ENCODE measurements around the gene TNP1.

Gene TNP1, protein sequence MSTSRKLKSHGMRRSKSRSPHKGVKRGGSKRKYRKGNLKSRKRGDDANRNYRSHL

DNA sequence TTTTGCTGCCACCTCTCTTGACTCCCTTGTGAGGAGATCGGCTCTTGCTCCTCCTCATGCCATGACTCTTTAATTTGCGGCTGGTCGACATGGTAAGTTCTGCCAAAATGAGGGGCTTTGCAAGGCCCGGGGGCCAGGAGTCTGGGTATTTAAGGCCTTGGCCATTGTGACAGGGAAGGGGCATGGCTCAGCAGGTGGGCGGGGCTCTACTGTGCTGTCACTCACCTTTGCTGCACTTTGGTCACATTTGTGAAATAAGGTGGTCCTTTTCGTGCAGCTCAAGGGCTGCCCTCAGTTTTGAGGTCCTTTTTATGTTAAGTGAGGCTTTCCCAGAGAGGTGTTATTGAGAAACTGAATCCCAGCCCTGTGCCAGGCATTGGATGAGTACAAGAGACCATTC lies at the start of gene TNP1:
Gene TNP1 (minus strand): TSS at position 121 of the 400 bp plus-strand sequence. CDS start 30 bp downstream, at position 91.
- DNase-seq: no peak

DNA sequence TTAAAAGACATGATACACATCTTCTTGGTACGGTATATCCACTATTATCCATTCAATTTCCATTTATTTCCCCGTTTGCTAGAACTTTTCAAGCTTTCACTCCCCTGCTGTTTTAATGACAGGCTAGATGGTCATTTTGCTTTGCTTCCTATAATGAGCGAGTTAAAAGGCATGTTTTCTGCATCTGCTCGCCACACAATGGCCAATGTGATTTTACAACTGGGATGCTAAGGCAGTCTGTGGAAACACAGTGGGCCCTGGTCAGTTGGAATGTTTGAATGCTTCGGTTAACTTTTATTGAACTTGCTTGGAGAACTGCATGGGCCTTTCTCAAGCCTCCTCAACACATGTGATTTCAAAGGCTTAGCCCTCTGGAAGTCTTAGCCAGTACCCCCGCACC lies 48.4 kb upstream of the TNP1 start:
- no peak for DNase-seq

DNA sequence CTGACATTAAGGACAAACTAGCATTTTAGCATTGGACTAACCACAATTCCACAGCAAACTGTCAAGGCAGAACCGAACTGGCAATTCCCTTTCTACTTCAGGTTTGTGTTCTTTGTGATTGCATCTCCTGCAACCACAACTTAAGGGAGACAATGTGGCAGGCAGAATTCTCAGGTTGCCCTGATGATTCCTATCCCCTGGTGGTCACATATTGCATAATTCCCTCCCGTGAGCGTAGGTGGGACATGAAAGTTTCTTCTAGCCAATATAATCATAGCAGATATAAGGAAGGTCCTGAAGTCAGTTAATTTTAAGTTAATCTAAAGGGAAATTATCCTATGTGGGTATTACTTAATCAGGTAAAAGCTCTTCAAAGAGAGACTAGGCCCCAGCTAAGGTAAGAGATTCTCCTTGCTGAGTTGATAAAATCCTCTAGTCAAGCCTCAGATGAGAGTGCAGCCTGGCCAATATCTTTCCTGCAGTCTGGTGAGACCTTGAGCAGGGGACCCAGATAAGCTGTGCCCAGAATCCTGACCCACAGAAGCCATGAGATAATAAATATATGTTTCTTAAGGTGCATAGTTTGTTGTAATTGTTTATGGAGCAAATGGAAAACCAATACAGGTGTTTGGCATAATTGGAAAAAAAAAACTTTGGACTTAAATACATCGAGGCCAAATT lies 45.9 kb upstream of the TNP1 start:
- no peak for DNase-seq

DNA sequence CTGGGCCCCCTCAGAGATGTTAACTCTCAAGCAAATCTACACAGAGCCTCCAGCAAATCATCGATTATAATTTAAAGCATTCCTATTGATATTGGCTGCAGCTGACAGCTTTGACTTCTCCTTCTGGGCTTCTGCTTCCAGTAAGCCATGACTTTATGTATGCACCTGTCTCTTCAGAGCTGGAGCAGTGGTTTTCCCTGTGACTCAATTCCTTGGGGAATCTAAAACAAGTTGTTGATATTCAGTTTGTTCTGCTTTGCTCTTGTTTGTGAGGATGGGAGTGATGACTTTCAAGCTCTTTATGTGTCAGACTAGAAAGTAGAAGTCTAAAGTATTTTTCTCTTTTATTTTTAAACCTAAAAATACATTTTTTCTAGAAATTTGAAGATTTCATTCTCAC lies 45.1 kb upstream of the TNP1 start:
- DNase-seq: no peak

DNA sequence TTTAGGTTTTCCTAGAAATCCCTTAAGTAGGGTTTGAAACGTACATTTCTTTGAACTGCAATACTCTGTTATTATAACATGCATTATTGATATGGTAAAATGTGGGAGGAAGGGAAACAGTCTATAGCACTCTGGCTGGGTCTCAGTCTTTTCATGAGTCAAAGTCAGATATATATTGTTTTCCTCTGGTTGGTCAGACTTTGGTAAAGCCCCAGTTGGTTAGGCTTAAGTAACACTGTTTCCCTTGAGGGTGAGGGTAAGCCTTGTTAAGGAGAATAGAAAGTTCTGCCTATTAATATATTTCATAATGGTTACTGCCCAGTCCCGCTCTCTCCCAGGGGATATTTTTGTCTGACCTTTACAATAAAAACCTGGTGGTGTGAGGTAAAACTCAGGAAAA lies 44.7 kb upstream of the TNP1 start:
- no peak for DNase-seq

DNA sequence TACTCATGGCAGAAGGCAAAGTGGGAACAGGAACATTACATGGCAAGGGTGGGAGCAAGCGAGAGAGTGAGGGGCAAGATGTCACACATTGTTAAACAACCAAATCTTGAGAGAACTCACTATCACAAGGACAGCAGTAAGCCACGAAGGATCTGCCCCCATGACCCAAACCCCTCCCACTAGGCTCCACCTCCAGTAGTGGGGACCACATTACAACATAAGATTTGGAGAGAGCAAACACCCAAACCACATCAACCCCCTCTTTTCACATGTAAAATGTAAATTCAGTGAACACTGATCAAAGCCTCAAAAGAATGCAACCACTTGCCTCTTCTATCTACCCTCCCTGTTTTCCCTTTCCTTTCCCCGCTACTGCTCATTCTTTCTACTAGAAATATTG lies 43.6 kb upstream of the TNP1 start:
- no peak for DNase-seq

DNA sequence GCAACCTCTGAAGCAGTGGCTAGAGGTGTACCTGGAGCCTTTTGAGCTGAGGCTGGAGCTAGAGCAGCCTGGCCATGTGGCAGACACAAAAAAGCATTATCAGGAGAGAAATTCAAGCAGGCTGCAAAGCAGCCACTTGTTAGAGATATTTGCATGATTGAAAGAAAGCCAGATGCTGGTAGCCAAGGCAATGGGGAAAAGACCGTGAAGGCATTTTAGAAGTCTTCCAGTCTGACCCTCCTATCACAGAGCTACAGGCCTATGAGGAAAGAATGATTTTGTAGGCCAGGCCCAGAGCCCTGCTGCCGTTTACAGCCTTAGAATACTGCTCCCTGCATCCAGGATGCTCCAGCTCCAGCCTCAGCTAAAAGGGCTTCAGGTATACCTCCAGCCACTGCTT lies 41.4 kb upstream of the TNP1 start:
- no peak for DNase-seq

DNA sequence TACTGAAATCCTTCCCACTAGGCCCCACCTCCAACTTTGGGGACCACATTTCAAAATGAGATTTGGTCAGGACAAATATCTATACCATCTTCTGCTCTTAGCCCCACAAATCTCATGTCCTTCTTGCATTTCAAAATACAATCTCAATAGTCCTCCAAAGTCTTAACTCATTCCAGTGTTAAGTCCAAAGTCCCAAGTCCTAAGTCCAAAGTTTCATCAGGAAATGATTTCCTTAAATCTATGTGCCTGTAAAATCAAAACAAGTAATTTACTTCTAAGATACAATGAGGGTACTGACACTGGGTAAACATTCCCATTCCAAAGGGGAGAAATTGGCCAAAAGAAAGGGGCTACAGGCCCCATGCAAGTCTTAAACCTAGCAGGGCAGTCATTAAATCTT lies 40.5 kb upstream of the TNP1 start:
- DNase-seq: no peak

DNA sequence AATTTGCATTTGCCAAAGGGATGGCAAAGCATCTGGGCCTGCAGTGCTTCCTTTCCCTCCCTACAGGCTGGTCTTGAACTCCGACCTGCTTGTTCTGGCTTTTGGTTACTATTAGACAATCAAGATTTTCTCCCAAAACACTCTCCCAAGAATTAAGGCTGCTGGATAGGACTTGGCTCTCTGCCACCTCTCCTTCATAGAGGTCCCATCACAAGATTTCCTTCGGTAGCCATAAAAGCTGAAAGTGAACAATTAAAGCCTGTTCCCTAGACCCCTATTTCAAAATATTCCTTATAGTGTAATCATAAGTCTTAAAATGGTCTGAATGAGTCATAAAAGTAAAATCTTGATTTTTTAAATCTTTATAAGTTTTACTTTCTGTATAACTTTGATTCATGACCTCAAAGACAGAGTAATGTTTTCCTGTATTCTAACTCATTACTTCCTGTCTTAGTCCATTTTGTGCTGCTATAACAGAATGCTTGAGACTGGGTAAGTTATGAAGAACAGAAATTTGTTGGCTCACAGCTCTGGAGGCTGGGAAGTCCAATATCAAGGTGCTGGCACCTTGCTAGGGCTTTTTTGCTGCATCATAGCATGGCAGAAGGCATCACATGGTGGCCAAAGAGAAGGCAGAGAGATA lies 37.8 kb upstream of the TNP1 start:
- DNase-seq: no peak

DNA sequence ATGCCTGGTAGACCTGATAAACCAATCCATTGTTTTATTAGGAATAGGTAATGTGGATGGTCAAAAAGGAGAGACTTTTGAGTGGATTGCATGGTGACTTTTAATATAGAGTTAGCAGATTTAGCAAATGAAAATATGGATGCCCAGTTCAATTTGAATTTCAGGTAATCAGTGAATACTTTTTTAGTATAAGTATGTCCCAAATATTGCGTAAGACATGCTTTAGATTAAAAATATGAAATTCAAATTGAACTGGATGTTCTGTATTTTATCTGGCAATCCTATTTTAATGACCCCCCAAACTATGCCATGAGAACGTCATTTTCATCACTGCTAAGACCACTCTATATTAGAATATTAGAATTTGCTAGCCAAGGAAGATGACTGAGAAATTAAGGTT lies 30.3 kb upstream of the TNP1 start:
- no peak for DNase-seq

DNA sequence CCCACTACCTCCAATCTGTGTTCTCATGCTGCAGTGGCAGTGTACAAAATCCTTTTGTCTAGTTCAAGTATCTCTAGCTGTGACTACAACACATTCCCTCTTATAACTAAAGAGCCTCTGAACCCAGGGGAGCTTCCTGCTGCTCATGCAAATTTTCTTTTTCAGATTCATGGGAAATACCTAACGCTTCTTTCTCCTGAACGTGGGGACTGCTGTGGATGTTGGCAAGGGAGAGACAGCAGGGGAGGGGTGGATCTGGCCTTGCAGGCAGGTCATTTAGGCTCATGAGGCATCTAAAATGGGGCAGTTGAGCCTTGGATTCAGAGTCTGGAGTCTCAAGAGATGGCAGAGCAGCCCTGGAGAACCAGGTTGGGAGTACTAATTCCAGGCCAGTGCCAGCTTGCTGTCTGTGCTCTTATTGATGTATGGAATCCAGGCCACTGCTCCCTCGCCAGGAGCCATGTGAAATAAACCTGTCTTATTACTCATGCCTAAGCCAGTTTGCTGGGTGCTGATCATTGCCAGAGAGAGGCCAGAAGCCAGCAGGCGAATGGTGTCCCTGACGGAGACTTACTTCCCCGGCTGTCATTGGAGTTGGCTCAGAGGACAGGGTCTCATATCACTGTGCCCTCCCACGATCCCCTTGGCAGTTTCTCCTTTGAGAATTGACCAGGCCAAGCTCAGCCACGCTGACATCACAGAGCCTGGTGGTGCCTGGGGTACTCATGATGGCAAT lies 29.2 kb upstream of the TNP1 start:
- DNase-seq: no peak

DNA sequence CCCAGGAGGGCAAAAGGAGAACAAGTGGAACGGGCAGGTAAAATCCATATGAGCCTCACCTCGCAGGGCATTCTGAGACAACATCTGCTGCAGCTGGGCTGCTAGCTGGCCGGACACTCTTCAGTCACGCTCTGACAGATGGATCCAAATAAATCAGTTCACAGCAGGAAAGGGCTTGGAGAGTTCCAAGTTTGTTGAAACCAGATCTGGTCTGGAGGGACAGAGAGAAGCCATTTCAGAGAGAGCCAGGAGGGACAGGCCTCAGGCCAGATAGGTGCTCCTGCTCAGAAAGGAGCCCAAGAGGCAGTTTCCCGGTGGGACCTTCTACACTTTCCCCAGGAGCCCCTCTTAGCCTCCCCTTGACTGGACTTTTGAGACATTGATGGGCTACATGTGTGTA lies 28.2 kb upstream of the TNP1 start:
- peak; percentile 32 for DNase-seq

DNA sequence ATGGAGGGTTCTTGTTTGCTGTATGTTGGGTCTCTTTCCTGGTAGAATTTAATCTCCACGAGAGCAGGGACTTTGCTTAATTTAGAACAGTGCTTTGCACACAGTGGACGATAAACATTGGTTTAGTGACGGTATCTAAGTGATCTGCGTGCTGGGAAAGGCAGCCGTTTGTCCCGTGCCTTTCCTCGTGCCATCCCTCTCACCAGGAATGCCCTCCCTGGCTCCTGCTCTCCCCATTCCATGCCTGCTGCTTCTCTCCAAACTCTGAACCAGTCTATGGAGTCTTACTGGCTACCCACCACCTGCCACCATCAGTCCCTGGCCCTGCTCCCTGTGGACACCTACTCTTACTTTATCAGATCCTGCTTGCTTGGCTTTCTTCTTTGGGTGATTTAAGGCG lies 27.3 kb upstream of the TNP1 start:
- no peak for DNase-seq

DNA sequence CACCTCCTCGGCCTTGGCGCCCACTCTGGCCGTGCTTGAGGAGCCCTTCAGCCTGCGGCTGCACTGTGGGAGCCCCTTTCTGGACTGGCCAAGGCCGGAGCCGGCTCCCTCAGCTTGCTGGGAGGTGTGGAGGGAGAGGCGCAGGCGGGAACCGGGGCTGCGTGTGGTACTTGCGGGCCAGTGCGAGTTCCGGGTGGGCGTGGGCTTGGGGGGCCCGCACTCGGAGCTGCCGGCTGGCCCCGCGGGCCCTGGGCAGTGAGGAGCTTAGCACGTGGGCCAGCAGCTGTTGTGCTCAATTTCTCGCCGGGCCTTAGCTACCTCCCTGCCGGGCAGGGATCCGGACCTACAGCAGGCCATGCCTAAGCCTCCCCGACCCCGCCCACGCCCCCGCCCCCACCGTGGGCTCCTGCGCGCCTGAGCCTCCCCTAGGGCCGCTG lies 25.3 kb upstream of the TNP1 start:
- DNase-seq: no peak

DNA sequence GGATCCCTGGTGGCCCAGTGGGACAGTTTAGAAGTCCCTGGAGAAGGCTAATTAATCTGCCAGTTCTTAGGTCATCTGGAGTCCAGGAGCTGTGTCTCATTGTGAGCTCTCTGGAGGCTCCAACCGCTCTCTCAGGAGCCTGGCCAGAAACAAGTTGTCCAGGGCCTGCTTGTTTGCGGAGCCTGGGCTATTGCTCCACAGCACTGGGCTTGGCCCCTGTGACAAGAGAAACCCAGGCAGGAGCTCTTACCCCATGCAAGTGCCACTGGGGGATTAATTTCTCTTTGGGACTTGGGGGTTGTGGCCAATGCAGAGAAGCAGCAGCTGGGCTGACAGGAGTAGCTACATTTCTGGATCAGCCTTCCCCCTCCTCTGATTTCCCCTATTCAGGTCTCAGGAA lies 24.5 kb upstream of the TNP1 start:
- DNase-seq: no peak

DNA sequence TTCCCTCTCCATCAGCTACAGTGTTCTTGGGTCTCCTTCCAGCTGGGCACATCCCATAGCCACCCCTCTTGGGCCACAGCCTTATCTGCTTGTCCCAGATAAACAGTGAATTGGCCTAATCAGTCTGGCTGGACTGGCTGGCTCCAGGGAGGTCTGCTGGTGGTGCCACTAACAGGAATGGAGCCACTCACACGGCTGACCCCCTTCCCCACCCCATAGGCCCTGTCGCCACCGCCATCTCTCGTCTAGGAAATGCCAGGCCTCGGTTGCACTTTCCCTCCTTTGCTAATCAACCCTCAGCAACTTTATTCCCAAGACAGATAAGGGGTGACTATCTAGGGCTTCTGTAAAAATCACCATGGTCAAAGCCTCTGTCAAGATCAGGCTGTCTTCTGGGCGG lies 23.0 kb upstream of the TNP1 start:
- no peak for DNase-seq

DNA sequence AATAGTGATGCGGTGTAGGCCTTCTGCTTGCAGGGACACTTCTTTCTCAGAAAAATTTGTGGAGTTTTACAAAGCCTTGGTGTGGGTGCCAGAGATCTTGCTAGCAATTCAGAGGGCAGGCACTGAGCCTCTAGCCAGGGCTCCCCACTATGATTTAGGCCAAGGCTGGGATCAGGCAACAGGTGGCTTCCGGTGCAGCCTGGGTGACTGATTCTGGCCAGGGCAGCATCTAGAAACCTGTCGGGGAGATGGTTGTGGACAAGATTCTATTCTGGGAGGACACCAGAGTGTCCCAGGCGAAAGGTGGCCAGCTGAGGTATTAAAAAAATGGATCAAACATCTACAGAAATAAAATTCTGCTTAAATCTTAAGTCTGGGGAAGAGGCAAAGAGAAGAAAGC lies 21.5 kb upstream of the TNP1 start:
- DNase-seq: no peak

DNA sequence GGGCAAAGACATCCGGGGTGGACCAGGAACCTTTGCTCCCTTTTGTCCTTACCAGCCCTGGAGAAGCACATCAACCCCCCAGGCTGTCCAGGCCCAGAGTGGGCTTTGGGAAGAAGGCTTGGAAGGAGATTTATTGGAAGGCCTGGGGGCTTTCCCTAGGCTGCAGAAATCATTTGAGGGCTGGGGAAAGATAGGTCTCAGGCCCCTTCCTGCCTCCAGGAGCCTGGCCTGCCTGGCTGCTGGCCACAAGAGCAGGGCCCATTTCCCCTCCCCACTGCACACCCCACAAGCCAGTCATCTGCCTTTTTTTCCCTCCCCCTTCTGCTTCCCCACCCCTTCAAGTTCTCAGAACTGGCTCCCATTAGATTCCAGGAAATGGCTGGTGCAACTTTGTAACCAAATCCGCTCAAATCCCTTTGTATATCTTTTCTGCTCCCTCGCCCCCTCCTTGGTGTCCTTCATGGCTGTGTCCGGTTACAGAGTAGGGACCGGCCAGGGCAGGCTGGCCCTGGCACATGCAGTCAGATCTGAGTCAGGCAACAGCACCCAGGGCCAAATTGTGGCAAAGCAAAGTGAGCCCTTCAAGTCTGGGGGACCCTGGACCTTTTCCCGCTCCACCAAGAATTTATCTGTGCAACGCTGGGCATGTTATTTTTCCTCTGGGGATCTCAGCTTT lies 20.8 kb upstream of the TNP1 start:
- no peak for DNase-seq

DNA sequence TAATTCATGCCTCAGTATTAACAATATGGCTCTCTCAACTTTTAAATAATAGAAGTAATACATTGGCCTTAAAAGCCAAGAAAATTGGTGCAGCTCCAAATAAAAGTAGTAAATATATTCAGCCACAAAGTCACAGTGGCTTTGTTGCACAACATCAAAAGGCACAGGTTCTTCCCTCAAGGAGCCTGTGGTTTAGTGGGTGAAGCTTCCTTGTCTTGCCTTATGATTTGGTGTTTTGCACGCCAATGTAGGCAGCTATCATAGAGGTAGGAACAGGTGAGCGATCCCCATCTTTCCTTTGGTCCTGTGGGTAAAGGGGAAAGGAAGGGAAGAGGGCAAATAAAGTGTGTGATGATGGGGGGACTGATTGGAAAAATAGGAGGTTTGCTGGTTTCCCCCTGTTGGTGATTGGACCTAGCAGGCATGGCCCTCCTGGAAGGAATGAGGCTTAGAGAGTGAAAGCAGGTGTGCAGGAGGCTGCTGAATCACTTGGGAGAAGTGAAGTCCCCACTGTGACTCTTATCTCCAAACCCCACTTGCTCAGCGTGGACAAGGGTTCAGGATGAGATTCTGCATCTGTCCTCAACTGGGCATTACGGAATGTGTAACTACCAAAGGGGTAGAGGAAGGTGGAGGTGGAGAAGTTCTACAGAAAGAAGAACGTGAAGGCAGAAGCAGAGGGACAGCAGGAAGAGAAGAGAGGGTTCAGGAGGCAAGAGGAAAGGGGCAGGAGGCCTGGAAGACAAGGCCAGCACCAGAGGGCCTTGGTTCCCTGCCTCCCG lies 20.1 kb upstream of the TNP1 start:
- no peak for DNase-seq

DNA sequence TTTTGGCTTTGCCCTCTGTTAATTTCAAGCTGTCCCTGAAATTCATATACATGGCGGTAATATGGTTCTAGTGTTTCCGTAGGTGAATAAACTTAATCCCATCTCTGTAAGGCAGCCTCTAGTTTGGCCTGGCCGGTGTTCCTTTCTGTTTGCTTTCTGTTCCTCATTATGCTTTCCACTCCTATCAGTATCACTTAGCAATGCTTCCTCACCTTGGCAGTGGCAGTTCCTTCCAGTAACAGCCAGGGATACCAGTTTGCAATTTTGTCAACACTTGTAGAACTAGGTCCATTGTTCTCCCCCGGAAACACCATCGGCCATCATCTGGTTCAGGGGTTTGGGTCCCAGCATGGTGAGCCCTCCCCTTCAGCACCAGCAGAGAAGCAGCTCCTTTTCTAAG lies 18.2 kb upstream of the TNP1 start:
- DNase-seq: no peak

DNA sequence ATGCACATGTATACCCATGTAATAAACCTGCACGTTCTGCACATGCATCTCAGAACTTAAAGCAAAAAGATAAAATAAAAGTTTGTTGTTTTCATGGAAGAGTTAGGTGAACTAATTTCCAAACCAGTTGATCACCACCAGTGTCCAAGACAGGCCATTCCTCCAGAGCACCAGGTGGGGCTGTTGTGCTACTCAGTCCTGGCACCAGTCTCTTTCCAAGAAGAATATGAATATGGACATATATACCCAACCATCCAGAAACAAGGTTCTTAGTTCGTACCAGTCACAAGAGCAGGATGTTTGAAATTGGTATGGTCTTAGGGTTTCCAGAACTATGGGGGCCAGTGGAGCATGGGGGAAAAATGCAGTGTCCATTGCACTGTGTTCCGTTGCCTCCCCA lies 17.2 kb upstream of the TNP1 start:
- DNase-seq: no peak

DNA sequence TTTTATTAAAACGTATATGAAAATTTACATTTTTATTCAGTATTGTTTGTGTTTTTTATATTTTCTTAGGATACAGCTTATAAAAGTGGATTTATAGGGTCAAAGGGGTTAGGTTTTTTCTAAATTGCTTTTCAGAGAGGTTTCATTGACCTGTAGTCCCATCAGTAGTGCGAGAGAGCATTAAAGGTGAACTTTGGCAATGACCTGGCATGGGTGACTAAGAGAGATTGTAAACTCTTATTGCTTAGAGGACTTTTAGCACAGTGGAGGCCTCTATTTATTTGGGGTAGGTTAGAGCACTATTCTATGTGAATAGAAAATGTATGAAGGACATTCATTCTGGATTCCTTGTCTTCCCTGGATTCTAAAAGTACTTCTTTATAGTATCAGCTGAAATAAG lies 16.0 kb upstream of the TNP1 start:
- DNase-seq: no peak

DNA sequence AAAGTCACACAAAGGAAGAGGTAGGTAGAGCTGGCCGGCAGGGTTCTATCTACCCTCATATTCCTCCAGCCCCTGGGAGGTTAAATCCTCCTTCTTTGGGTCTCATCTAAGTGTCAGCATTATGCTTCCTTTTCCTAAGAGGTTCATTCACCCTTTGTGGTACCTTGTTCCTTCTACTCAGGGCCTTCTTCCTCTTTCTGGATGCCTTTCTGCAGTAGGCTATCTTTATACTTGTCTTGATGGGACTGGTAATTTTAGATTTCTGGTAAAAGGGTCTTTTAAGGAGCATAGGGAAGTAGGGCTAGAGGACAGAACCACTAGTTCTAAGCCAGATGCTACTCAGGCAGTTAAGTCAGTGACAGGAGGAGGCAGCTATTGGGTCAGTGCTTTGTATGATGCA lies 13.7 kb upstream of the TNP1 start:
- no peak for DNase-seq
